Vagina (tissue), 2 donors: Measurements from ENCODE around the gene INTS2.

Source experiments
- CTCF ChIP-seq, 3 experiments: fragments of 450-650 bp in 2 of 3; fragments of 200-600 bp in 1 of 3; sonication (generic) in 1 of 3; IDR thresholded peaks; one replicate each; pipeline ENCODE4 v1.5.1; 2017 to 2019; ENCODE audit warnings: antibody characterized with exemption in 3 of 3, mild to moderate bottlenecking in 2 of 3, moderate library complexity in 2 of 3
- POLR2A ChIP-seq, 2 donors: fragments of 450-650 bp; IDR thresholded peaks; one replicate each; pipeline ENCODE4 v1.6.1; 2017; ENCODE audit warnings: antibody characterized with exemption in 2 of 2, mild to moderate bottlenecking in 2 of 2, moderate library complexity in 2 of 2

- no peak for TF ChIP-seq CTCF (IDR thresholded peaks at IDR 0.05)
- TF ChIP-seq POLR2A (IDR thresholded peaks at IDR 0.05), result no peak
These were observed 53.7 kb downstream of the INTS2 start for GRCh38 chr17:61874075-61874474.
